GF-D8 (cell line): Measurements from ENCODE around the gene ENO4.

ENCODE experiments used
- DNase-seq: peaks from one replicate; lab custom pipeline; 2025; lab: John Stamatoyannopoulos, UW

Gene ENO4, protein sequence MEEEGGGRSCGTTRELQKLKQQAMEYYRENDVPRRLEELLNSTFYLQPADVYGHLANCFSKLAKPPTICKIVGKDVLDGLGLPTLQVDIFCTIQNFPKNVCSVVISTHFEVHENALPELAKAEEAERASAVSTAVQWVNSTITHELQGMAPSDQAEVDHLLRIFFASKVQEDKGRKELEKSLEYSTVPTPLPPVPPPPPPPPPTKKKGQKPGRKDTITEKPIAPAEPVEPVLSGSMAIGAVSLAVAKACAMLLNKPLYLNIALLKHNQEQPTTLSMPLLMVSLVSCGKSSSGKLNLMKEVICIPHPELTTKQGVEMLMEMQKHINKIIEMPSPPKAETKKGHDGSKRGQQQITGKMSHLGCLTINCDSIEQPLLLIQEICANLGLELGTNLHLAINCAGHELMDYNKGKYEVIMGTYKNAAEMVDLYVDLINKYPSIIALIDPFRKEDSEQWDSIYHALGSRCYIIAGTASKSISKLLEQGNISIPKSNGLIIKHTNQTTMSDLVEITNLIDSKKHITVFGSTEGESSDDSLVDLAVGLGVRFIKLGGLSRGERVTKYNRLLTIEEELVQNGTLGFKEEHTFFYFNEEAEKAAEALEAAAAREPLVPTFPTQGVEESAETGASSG

DNA sequence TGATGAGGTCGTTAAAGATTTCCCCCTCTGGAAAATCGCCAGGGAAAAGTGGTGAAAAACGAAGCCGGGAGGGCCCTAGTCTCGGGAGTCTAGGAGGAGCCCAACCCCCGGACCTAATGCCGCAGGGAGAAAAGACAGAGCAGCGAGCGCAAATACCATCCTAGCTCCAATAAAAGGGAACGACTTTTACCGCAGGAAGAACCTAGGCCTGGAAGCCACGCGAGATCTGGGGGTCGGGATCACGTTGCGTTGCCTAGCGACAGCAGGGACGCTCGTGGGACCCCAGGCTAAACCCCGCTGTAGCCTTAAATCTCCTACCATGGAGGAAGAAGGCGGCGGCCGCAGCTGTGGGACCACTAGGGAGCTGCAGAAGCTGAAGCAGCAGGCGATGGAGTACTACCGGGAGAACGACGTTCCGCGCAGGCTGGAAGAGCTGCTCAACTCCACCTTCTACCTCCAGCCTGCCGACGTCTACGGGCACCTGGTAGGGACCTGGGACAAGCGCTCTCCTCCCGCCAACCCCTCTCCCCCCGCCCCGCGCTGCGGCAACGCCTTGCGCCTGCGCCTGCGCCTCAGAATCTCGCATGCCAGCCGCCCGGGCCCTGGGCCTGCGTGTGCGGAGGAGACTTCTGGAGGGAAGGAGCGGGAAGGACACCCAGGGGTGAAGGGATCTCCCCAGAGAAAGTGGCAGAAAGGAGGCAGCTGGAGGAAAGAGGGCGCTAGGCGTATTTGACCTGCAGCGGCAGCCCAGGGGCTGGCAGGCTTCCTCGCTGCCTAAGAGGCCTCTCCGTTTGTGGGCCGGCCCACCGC, at the start of gene ENO4:
TSS of gene ENO4 (plus strand) at position 252 of the 810 bp plus-strand sequence. CDS start at position 320, 68 bp downstream.
- DNase-seq, result no peak

DNA sequence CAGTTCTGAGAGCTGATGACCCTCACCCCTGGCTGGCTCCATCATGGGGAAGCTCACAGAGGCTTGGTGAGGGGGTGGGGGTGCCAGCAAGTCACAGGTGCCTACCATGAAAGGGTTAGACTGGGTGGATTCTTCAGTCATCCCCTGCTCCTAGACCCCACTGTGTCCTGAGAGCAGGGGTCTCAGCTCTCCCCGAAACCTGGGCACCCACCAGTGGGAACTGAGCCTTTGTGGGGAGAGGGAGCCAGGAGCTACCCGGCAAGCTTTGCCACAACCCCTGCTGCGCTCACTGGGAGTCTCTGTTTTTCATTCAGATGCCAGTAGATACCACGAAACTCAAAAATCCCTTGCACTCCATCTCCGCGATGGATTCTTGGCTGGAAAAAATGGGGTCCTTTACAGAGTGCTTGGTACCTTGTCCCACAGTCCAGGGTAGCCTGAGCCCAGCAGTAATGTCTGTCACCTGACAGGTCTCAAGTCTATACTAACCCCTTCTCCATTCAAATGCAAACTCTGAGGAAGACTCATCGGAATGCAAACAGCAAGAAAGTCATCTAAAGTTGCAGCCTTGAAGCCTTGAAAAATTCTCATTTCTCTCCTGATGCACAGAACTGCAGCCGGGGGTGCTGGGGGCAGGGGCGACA, 48.9 kb upstream of the ENO4 start:
- DNase-seq, result no peak

DNA sequence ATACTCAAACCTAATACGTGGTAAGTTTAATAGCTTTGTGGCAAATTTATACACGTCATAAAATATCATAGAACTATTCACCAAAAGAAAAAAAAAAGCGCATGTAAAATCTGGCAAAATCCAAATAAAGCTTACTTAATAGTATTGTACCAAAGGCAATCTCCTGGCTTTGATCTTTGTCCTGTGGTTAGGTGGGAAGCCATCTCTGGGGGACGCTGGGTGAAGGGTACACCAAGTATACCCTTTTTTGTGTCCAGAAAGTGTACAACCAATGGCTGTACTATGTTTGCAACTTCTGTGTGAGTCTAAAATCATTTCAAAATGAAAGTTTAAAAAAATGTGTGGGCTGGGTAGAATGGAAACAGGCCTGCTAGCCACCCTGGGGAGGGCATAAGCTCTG, 47.6 kb upstream of the ENO4 start:
- no peak for DNase-seq

DNA sequence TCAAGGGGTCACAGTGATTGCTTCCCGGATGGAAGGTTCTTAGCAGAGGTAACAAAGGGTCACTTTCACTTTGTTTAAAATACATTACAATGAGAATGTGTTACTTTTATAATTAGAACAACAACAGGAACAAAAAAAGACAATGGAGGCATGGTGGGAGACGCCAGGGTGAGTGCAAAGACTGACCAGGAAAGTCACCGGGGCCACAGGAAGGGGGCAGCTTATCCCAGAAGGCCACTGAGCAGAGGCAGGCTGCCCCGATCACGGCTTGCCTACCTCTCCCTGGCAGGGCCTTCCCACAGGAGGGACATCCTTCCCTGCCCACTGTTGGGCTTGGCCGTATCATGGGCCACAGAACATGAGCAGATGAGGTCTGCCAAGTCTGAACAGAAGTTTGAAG, 46.8 kb upstream of the ENO4 start:
- DNase-seq, result no peak

DNA sequence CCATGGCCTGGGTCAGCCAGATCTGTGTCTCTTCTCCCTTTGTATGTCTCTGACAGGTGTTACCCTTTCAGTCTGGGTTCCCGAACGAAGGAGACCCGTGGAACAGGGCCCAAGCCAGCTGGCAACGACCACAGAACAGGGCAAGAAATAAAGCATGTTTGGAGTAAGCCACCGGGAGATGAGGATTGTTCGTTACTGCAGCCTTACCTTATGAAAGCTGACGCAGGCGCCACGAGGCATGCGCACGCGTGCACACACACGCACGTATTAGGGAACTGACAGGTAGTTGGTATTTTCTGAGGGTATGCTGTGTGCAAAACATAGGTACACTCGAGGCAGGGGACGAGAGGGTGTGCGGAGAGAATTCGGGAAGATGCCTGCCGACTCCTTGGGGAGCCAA, 46.4 kb upstream of the ENO4 start:
- DNase-seq, result no peak

DNA sequence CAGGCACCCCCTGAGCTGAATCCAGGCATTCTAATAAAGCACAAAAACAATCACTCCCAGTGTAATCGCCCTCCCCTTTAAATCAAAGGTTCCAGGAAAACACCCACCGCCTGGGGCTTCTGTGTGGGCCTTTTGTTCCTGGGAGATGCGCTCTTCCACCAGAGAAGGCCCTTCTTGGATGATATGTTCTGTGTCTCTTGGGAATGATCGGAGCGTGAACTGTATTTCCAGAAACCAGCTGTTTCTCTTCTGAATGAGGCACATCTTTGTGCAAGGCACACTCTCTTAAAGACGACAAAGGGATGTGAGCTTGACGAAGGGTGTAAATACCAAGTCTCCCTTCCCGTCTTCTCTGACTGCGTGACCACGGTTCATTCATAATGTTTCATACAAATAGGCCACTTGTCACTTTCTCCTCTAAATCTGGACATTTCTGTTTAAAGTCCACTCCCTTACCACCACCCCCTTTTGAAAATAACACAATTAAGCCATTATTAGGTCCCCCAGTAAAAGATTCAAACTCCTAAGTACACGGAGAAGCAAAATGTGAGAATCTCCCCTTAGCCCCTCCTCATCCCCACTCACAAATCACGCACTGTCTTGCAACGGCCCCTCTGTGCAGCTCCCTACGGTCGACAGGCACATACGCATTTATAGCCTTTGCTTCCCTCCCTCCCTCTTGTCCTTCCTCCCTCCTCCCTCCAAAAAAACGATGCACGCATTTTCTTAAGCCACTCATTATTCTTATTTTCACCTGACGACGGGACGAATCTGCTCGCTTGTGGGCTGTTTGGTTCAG, 45.6 kb upstream of the ENO4 start:
- DNase-seq, result no peak

DNA sequence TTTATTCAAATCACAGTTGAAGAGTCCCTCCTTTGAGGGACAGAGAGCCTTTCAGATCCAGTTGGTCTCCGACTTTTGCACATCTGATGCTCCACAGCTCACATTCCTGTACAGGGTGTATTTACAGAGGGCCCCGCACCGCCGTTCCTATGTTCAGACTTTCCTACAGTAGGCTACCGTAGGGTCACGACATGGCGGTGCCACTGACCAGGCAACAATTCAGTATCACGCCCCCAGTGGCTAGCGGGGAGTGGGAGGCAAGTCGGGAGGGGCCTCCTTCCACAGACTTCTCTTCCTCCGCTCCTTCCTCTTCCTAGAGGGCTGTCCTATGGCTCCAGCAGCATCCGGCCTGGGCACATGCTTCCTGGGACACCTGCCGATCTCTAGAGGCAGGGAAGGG, 40.6 kb upstream of the ENO4 start:
- DNase-seq, result no peak

DNA sequence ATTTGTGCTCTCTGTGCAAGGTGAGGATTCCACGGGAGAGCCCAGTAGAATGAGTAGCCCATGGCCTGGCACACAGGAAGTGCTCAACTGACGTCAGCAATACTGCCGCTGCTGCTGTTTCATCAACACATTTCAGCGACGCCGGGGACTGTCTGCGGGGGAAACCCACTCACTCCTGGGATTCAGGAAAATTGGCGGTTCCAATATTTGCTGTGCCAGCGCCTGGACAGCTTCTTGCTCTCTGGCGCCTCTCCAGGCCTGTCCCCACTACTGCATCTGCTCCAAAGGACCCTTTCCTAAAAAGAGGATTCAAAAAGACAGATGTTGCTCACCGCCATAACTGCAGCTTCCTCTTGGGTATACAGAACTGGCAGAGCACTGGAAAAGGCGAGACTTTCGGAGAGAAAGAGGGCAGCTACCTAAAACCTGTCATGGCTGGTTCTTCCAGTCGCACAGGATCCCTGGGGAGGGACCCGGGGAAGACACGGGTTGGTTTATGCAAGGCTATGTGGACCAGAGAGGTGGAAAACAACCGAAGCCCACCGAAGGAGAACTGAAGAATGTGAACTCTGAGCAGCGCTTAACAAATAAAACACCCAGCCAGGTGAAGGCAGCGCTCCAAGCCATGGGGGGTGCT, 39.7 kb upstream of the ENO4 start:
- no peak for DNase-seq

DNA sequence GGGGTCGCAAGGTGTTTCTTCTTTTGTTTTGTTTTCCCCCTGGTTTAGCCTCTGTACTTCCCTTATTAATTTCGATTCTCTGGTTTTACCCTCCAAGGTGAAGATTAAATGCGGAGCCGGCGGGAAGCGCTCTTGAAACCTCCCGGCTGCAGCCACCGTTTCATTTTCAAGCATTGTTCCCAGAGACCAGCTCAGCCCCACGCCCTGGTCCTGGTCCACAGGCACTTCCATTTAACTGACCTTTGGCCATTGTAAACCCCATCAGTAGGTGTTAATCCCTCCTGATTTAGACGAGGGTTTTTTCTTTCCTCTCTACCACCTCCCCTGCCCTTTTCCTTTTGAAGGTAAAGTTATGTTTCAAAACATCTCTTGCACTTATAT, 39.2 kb upstream of the ENO4 start:
- no peak for DNase-seq

DNA sequence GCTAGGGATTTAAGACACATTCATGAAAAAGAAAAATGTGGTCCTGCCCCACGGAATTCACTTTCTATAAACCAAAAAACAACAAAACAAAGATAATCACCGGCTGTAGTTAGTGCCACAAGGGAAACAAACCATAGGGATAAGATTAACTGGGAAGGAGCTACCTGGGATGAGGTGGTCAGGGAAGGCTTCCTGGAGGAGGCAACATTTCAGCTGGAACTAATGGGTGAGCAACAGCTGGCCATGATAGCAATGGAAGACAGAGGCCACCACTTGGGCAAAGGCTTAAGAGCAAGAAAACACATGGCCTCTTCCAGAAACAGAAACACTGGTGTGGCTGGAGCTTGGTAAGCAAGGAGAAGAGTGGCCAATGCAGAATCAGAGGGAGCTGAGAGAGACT, 38.4 kb upstream of the ENO4 start:
- DNase-seq, result no peak

DNA sequence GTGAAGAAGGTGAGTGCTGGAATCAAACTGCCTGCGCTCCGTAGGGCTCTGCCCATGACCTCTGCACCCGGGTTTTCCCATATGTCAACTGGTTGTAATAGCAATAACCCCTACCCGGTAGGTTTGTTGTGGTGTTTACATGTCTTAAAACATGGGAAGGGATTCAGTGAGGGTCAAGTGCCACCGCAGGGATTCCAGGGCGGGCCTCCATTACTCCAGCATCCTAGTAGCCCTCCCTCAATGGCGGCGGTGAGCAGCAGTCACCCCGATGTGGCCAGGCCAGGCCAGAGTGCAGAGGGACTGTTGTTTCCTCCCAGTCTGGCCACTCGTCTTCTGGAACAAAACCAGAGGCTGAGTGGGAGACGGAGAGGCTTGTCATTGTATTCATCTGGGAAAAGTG, 37.6 kb upstream of the ENO4 start:
- DNase-seq, result no peak

DNA sequence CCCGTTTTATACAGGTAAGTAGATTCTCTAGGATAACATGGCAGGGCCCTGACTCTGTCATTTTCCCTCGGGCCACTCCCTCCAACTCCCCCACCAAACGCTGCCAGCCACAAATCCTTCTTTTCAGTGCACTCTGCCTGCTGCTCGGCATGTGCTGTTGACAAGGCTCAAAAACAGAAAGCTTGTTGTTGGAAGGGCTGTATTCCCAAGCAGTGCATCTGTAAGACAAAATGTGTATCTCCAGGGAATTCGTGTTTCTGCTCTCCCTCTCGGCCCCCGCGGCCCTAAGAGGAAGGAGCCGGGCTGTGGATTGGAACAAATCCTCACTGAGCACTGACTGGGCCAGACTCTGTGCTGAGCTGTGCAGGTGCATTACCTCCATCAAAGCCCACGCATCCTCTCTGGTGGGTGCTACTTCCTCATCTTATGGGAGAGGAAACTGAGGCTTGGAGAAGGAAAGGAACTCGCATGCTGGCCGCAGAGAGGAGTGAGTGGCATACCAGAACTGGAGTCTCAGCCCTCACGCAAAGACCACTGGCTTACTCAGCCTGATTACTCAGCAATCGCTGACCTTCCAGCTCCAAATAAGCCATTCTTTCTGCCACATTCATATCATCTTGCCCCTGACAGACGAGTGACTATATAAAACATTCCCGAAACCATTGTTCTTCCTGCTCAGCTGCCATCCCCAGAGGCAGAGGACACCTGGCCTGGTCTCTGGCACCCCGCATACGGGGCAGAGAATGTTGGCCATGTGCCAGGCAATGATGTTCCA, 33.5 kb upstream of the ENO4 start:
- DNase-seq, result no peak

DNA sequence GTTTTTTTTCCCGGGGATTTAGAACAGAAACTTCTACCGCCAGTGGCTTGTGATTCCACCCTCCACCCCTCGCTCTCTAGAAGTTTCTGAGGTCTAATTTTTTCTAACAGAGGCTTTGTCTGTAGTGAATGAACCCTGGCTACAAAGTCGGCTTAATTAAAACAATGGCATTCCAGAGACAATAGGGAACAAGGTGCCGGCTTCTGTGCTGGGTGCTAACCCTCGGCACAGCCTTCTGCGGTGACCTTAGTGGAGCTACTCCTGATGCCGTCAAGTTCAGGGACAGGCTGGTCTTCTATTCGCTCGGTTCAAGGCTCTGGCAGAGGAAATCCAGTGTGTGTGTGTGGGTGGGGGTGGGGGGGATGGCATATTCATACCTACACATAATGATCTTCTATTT, 32.1 kb upstream of the ENO4 start:
- DNase-seq, result no peak

DNA sequence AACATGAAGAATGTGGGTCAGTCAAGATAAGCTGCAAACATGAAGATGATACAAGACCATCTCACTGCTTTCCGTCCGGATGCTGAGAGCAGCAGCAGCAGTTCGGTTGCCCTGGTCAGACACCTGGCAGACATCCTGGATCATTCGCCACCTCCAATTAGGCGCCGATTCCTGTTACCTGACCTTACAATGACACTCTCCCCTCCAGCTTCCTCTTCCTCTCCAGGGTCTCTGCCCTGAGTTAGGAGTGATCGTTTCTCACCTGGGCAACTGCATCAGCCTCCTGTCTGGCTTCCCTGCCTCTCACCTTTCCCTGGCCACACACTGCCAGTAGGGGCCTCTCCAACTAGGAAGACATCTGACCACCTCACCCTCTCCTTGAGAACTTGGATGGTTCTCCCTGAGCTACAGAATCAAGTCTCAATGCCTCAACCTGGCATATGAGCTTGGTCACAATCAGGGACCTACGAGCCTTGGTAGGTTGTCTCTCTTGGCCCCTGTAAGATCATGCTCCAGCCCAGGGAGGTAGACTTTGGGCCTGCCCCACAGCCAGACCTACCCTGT, 31.4 kb upstream of the ENO4 start:
- DNase-seq, result no peak

DNA sequence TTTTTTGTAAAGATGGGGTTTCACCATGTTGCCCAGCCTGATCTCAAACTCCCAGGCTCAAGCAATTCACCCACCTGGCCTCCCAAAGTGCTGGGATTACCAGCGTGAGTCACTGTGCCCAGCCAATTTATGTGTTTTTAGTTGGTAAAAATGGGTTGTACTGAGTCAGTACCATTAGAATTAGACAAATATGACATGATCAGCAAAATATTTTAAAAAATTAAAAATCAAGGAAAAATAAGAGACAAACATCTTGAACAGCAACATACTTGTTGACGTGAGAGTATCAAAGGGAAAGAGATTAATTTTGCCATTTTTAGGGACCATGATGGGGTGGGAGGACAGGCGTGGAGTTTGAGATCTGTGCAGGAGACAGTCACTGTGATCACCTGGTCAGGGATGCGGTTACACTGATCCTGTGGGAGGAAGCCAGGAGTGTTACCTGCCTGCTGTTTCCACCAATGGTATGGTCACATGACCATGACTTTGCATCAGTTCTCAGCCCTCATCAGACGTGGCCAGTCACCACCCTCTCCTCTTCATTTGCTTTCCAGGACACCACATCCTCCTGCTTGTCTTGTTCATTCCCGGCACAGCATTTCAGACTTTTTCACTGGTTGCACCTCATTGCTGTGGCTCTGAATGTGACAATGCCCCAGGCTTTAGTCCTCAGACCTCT, 29.2 kb upstream of the ENO4 start:
- no peak for DNase-seq

DNA sequence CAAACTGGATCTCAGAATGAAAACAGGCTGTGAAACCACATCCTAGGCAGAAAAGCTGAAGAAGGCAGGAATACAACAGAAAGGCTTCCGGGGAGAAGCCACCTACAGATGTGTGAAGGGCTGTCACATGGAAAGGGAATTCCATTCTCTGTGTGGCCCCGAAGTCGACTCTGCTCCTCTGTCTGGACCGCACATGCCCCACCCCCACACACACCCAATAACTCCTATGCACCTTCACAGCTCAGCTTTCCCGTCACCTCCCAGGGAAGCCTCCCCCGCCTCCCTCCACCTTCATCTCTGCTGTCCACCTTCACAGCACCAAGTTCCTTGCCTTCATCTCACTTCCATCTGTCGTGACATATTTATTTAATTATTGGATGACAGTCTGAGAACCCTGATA, 23.4 kb upstream of the ENO4 start:
- DNase-seq, result no peak

DNA sequence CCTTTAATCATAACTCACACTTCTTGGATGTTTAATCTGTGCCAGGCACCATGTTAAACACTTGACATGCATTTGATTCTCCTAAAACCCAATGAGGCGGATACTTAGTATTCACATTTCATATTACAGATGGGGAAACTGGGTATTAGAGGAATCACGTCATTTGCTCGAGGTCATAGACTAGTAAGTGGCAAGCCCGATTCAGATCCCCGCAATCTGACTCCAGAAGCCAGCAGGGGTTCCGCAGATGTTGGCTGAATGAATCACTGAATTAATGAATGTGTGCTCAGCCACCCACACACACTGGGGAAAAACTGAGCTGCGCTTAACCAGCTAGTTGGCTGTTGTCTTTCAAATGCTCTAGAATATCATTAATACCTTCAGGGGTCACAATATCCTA, 22.5 kb upstream of the ENO4 start:
- DNase-seq, result no peak

DNA sequence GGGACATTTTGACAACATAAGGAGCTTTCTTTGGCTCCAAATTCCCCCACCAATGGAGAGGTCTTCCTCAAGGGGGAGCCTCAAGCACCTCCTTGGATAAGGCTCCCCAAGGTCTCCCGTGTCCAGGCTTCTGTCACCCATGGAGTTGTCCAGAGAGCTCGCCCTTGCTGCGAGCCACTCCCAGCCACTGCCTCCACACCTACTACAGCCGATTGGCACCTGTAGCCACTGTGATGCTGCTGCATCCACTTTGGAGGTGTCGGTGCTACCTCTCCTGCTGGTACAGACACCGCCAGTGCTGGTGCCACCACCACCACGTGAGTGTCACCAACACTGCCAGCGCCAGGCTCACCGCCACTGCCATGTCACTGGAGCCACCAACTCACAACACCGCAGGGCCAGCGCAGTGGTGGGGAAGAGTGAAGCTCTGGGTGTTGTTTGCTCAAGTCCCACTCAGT, 22.1 kb upstream of the ENO4 start:
- no peak for DNase-seq

DNA sequence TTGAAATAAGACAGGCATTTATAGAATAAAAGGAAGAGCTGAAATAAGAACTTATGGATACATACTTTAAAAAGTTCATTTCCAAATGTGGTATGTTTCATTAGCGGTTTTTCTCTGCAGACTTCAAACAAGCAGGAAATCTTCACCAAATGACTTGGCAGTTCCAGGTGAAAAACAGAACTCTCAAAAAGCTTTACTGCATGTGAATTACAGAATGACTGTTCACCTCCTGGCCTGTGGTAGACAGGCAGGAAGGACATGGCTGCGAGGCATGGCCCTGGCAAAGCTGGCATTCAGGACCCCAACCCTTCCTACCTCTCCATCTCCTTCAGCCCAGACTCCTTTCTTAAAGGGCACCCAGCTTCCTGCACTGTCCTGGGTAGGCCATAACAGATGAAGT, 21.2 kb upstream of the ENO4 start:
- DNase-seq, result no peak
